OCI-LY3 (cell line): ENCODE measurements around the gene ACTL6B.

Experiments used
- EZH2phosphoT487 ChIP-seq: fragments of 200-600 bp; shearing (Covaris generic); IDR thresholded peaks from 2 replicates; pipeline ENCODE4 v1.6.1; 2018; ENCODE audit warnings: antibody characterized with exemption, mixed run types, low read depth
- TF ChIP-seq, protein P1 (sequence below): fragments of 200-600, 300-600 bp; sonication (generic); IDR thresholded peaks from 2 replicates; pipeline ENCODE4 v1.5.1; 2014; ENCODE audit warnings: antibody characterized with exemption, low read length, low read depth

GRCh38 chr7:100679129-100679926 is 23.1 kb upstream of the ACTL6B start:
- TF ChIP-seq, protein P1, sequence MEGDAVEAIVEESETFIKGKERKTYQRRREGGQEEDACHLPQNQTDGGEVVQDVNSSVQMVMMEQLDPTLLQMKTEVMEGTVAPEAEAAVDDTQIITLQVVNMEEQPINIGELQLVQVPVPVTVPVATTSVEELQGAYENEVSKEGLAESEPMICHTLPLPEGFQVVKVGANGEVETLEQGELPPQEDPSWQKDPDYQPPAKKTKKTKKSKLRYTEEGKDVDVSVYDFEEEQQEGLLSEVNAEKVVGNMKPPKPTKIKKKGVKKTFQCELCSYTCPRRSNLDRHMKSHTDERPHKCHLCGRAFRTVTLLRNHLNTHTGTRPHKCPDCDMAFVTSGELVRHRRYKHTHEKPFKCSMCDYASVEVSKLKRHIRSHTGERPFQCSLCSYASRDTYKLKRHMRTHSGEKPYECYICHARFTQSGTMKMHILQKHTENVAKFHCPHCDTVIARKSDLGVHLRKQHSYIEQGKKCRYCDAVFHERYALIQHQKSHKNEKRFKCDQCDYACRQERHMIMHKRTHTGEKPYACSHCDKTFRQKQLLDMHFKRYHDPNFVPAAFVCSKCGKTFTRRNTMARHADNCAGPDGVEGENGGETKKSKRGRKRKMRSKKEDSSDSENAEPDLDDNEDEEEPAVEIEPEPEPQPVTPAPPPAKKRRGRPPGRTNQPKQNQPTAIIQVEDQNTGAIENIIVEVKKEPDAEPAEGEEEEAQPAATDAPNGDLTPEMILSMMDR = no peak
- TF ChIP-seq EZH2phosphoT487 = no peak
